ENCODE results near the gene KIF12. TPM values are rescaled to one million over a fixed set of nuclear protein-coding genes. Genes with fewer than 3 reads are reported as not detected.
A peak's percentile ranks its signal among the peaks of the same experiment; 100 is the strongest.

Gene KIF12
- total and polyA plus RNA-seq, 4 donors: 0.38 to 8.4 TPM; not detected in 2

DNA sequence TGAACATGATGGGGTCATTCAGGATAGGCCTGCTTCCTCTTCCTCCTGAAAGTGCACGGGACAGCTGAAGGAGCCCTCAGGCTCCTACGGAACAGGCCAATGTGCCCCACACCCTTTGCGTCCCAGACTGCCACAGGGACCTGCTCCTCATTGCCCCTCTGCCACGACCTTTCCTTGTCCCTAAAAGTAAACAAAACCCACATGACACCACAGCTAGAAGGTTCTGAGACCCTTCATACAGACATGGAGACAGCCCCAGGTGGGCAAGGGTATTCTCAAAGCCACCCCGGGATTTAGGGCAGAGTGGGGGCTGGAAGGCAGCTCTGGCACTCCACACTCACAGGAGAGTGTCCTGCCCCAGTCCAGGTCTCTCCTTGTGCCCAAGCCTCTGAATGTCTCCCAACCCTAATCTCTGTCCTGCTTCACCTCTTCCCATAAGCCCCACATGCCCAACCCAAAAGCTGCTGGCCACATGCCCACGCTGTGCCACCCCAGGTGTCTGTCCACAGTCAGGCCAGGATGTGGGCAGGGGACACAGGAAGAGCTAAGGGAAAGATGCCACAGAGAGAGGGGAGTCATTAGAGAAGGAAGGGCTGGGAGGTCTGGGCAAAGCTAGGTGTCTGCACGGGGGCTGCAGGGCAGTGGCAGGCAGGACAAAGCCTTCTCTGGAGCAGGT is 21.8 kb downstream of the KIF12 start:
- Histone ChIP-seq H3K27ac (ENCODE audit: low read depth in 1 of 2, low read length in 2 of 2) (no peak overlapping the region), H3K4me3 (ENCODE audit: low read length in 2 of 2) (no peak overlapping the region), H3K36me3 (ENCODE audit: control insufficient read depth in 1 of 2, insufficient read depth in 2 of 2, low read length in 1 of 2) (no peaks in the 10 kb centered on the region), H3K4me1 (ENCODE audit: control insufficient read depth in 1 of 2, insufficient read depth in 2 of 2, low read length in 2 of 2) (no peaks in the 10 kb centered on the region), H3K9me3 (ENCODE audit: control insufficient read depth, low read length) (no peaks in the 10 kb centered on the region), H3K27me3 (ENCODE audit: control insufficient read depth in 1 of 2, insufficient read depth in 2 of 2, low read length in 1 of 2) (no peaks in the 10 kb centered on the region)
- ATAC-seq (ENCODE audit: low FRiP score): no peak
- DNase-seq: no peak
- WGBS, 2 donors: 78 to 85% methylated on average over 7 of the region's 7 CpGs
- intact Hi-C loops (cut with DNase I): no loop called here

DNA sequence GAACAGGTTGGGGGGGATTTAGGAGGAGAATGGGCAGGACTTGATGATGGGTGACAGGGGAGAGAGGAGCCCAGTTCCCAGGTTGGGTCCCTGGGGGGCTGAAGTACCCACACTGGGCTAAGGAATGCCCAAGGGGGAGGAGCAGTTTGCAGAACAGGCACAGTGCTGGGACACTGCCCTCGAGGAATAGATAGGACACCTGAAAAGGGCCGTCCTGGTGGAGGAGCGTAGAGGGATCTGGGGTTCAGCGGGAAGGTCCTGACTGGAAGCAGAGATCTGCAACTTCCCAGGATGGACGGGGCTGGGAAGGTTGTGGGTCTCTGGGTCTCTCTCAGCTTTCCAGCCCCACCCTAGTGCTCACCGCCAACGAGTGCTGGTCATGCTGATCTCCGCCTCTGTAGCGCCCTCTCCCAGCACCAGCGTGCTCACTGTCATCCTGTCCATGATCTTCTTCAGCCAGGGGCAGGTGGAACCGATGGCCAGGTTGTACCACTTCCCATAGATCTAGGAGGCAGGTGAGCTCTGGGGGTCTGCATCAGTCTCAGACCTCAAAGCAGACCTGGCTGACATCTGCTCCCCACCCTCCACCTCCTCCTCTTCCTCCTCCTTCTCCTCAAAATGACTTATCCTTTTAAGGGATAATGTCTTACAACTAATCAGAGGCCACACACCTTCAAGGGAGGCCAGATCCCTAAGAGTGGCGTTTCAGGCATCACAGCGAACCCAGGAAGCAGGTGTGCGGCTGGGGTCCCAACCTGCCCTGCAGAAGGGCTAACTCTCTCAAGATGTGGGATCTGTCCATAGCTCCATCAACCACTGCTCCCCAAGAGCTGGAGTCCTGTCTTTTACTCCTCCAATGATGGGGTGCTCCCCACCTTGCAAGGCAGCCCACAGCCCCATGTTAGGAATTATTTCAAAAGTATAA is 22.6 kb downstream of the KIF12 start:
- DNase-seq (peak; percentile 32 to 43), ATAC-seq (ENCODE audit: low FRiP score) (no peak)
- Histone ChIP-seq H3K4me1 (ENCODE audit: control insufficient read depth in 1 of 2, insufficient read depth in 2 of 2, low read length in 2 of 2) (no peaks in the 10 kb centered on the region), H3K36me3 (ENCODE audit: control insufficient read depth in 1 of 2, insufficient read depth in 2 of 2, low read length in 1 of 2) (no peaks in the 10 kb centered on the region), H3K27ac (ENCODE audit: low read depth in 1 of 2, low read length in 2 of 2) (no peak overlapping the region), H3K9me3 (ENCODE audit: control insufficient read depth, low read length) (no peaks in the 10 kb centered on the region), H3K27me3 (ENCODE audit: control insufficient read depth in 1 of 2, insufficient read depth in 2 of 2, low read length in 1 of 2) (no peaks in the 10 kb centered on the region), H3K4me3 (ENCODE audit: low read length in 2 of 2) (no peak overlapping the region)
- 85 to 91% methylated on average over 14 of the region's 14 CpGs for WGBS, 2 donors
- intact Hi-C loops (cut with DNase I): no loop called here

DNA sequence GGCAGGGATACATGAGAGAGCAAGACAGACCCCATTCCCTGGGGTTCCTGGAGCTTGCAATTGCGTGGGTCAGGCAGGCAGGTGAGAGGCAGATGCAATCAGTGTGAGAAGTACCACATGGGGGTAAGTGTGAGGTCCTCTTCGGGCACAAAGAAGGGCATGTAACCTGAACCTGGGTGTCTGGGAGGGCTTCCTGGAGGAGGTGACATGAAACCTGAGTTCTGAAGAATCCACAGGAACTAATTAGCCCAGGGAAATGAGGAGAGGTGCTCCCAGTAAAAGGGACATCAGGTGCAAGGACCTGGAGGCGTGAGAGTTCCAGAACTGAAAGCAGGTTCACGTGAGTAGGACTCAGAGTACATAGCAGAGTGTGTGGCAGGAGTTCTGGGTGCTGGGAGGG is 23.5 kb downstream of the KIF12 start:
- no peak overlapping the region for H3K27ac ChIP-seq (ENCODE audit: low read depth in 1 of 2, low read length in 2 of 2)
- no peaks in the 10 kb centered on the region for H3K4me1 ChIP-seq (ENCODE audit: control insufficient read depth in 1 of 2, insufficient read depth in 2 of 2, low read length in 2 of 2)
- no peak overlapping the region for H3K4me3 ChIP-seq (ENCODE audit: low read length in 2 of 2)
- H3K9me3 ChIP-seq (ENCODE audit: control insufficient read depth, low read length): no peaks in the 10 kb centered on the region
- 81 to 83% methylated on average over 4 of the region's 4 CpGs for WGBS, 2 donors
- ATAC-seq (ENCODE audit: low FRiP score) (no peak), DNase-seq (peak in 1 of 2 donors; percentile 25)
- intact Hi-C loops (cut with DNase I): no loop called here
- no peaks in the 10 kb centered on the region for H3K36me3 ChIP-seq (ENCODE audit: control insufficient read depth in 1 of 2, insufficient read depth in 2 of 2, low read length in 1 of 2)
- no peaks in the 10 kb centered on the region for H3K27me3 ChIP-seq (ENCODE audit: control insufficient read depth in 1 of 2, insufficient read depth in 2 of 2, low read length in 1 of 2)

DNA sequence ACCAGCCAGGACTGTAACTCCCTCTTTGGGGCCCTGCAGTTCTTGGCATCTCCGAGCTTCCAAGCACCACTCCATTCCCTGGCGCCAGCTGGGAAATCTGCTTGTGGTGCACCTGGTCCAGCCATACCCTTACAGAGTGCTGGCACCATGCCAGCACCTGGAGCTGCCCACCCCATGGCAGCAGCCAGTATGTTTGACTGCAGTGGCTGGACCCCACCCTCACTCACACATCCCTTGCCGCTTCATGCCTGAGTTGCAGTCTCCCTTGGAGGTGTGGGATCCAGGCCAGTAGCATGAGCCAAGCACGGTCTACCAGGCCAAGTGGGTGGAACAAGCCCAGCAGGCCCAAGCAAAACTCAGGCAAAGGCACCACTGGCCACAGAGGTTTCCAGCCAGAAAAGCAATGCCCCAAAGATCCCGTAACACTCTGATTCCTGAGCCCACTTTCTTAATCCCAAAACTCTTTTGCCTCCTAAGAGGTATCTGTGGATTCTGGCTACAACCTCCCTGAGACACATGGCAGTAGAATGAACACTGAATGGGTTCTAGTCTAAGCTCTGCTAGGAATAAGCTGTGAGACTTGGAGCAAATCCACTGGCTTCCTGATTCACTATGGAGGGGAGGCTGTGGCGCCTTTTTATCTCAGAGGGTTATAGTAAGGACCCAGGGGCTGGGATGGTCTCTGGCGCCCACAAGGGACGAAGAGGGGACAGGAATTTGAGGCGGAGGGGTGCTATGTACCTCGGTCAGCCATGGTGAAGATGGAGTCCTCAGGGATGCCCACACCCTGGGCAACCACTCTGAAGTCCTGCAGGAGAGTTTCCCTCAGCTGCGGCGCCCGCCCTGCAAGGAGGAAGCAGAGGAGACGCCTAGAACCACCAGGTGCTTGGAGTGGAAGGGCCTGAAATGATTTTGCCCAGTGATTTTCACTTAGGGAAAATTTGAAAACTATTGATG is 26.6 kb downstream of the KIF12 start:
- ATAC-seq (ENCODE audit: low FRiP score): peak; percentile 82
- WGBS, 2 donors: 24 to 25% methylated on average over 14 of the region's 14 CpGs
- H3K4me3 ChIP-seq (ENCODE audit: low read length in 2 of 2): no peak overlapping the region
- peak; percentile 83 to 90 for DNase-seq
- H3K9me3 ChIP-seq (ENCODE audit: control insufficient read depth, low read length): no peaks in the 10 kb centered on the region
- intact Hi-C loops (cut with DNase I): no loop called here
- H3K36me3 ChIP-seq (ENCODE audit: control insufficient read depth in 1 of 2, insufficient read depth in 2 of 2, low read length in 1 of 2): no peaks in the 10 kb centered on the region
- H3K27ac ChIP-seq (ENCODE audit: low read depth in 1 of 2, low read length in 2 of 2): peak overlapping the region in 1 of 2 donors; percentile 49
- H3K4me1 ChIP-seq (ENCODE audit: control insufficient read depth in 1 of 2, insufficient read depth in 2 of 2, low read length in 2 of 2): no peaks in the 10 kb centered on the region
- H3K27me3 ChIP-seq (ENCODE audit: control insufficient read depth in 1 of 2, insufficient read depth in 2 of 2, low read length in 1 of 2): no peaks in the 10 kb centered on the region

DNA sequence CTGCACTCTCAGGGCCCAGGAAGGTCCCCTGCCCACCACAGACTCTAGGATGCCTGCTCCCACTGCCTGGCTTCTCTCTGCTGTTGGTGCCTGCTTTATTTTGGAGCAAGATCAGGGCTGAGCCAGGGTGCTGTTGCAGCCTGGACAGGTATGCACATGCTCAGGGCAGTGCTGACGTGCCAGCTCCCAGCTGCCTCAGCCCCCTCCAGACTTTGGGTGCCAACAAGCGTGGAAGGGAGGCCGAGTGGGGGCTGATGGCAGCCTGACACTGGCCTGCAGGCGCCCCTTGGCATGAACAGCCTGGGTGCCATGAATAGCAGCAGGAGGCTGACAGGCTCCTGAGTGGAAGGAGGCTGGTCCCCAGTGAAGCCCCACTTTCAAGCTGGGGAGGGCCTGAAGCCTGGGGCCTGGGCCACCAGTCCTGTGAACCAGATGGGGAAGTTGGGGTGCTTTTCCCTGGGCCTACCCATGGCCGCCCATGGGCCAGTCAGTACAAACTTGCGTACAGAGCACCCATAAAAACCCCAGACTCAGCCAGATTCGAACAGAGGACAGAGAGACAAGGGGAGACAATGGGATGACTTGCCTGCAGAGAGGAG is 27.8 kb downstream of the KIF12 start:
- 51 to 66% methylated on average over 7 of the region's 7 CpGs for WGBS, 2 donors
- Histone ChIP-seq H3K9me3 (ENCODE audit: control insufficient read depth, low read length) (no peaks in the 10 kb centered on the region), H3K4me3 (ENCODE audit: low read length in 2 of 2) (no peak overlapping the region), H3K27me3 (ENCODE audit: control insufficient read depth in 1 of 2, insufficient read depth in 2 of 2, low read length in 1 of 2) (no peaks in the 10 kb centered on the region), H3K4me1 (ENCODE audit: control insufficient read depth in 1 of 2, insufficient read depth in 2 of 2, low read length in 2 of 2) (no peaks in the 10 kb centered on the region), H3K27ac (ENCODE audit: low read depth in 1 of 2, low read length in 2 of 2) (no peak overlapping the region), H3K36me3 (ENCODE audit: control insufficient read depth in 1 of 2, insufficient read depth in 2 of 2, low read length in 1 of 2) (no peaks in the 10 kb centered on the region)
- intact Hi-C loops (cut with DNase I): no loop called here
- no peak for ATAC-seq (ENCODE audit: low FRiP score)
- peak in 1 of 2 donors; percentile 42 for DNase-seq

DNA sequence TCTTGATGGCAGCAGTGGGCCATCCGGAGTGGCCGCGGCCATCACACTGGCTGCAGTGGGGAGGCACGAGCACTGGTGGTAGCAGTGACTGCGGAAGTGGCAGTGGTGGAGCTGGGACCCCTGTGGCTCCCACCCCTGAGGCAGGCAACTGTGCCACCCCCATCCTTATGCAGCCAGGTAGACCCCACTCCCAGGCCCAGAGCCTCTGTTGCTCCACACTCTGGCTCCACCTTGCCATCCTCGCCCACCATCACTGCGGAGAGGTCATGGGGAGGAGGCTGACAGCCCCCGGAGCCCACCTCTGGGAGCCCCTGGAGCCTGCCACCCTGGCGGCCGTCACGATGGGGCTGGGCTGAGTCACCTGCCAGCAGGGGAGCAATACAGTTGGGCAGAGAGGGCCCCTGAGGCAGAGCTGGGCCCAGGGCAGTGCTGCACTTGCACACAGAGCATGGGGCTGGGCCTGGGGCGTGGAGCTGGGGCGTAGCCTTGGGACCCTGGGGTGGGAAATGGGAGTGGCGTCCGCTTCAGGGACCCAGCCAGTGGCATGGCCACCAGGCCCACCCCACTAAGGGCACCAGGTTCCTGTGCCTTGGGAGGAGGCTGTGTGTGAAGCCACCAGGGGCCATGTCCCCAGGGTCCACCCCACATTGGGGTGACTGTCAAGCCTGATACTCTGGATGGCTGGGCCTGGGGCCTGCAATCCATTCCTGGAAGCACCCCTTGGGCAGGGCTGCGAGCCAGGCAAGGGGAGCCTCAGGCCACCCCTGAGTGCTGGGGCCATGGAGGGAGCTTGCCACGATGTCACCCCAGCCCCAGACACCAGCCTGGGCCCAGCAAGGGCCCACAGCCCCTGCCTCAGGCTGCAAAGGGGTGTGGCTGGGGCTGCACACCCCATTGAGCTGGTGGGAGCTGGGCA is 28.6 kb downstream of the KIF12 start:
- Histone ChIP-seq H3K36me3 (ENCODE audit: control insufficient read depth in 1 of 2, insufficient read depth in 2 of 2, low read length in 1 of 2) (no peaks in the 10 kb centered on the region), H3K4me1 (ENCODE audit: control insufficient read depth in 1 of 2, insufficient read depth in 2 of 2, low read length in 2 of 2) (no peaks in the 10 kb centered on the region), H3K4me3 (ENCODE audit: low read length in 2 of 2) (no peak overlapping the region), H3K9me3 (ENCODE audit: control insufficient read depth, low read length) (no peaks in the 10 kb centered on the region), H3K27me3 (ENCODE audit: control insufficient read depth in 1 of 2, insufficient read depth in 2 of 2, low read length in 1 of 2) (no peaks in the 10 kb centered on the region), H3K27ac (ENCODE audit: low read depth in 1 of 2, low read length in 2 of 2) (no peak overlapping the region)
- 91 to 96% methylated on average over 16 to 17 of the region's 17 CpGs for WGBS, 2 donors
- DNase-seq: peak in 1 of 2 donors; percentile 59
- intact Hi-C loops (cut with DNase I): no loop called here
- ATAC-seq (ENCODE audit: low FRiP score): no peak

DNA sequence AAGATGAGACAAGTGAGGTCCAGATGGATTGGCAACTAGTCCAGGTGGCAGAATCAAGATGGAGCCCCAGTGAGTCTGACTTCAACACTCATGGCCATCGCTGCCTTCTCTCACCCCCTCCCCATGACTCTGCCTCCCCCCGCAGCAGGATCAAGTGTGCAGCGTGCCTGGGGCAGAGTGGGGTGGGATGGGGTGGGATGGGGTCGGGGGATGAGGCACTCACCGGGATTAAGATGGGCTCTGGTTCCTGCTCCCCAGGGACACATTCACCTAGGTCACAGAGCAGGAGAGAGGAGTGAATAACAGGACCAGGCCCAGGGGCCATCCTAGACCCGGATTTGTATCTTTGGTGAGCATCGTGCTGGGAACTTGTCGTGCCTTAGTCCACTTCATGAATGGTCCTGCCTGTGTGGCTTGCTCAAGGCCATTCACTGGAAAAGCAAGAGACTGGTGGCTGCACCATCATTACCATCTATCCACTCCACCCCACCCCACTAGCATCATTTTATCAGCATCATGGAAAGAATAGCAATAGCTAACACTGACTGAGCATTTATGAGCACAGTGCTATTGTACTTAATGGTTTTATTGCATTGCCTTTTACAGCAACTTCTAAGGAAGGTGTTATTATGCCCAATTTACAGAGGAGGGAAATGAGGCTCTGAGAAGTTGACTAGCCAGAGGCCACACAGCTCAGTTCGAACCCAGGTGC is 29.5 kb downstream of the KIF12 start:
- H3K9me3 ChIP-seq (ENCODE audit: control insufficient read depth, low read length): no peaks in the 10 kb centered on the region
- ATAC-seq (ENCODE audit: low FRiP score): no peak
- intact Hi-C loops (cut with DNase I): no loop called here
- DNase-seq: peak in 1 of 2 donors; percentile 39
- H3K27ac ChIP-seq (ENCODE audit: low read depth in 1 of 2, low read length in 2 of 2): no peak overlapping the region
- H3K27me3 ChIP-seq (ENCODE audit: control insufficient read depth in 1 of 2, insufficient read depth in 2 of 2, low read length in 1 of 2): no peaks in the 10 kb centered on the region
- H3K4me3 ChIP-seq (ENCODE audit: low read length in 2 of 2): no peak overlapping the region
- H3K4me1 ChIP-seq (ENCODE audit: control insufficient read depth in 1 of 2, insufficient read depth in 2 of 2, low read length in 2 of 2): no peaks in the 10 kb centered on the region
- WGBS, 2 donors: 92 to 97% methylated on average over 9 of the region's 9 CpGs
- H3K36me3 ChIP-seq (ENCODE audit: control insufficient read depth in 1 of 2, insufficient read depth in 2 of 2, low read length in 1 of 2): no peaks in the 10 kb centered on the region
